Measurements from ENCODE around the gene KIAA0319L.
"Not testable (repeated sequence)": the region's sequence is repeated elsewhere in the genome, so short reads cannot be mapped to it uniquely, and the experiment has no call there.

Gene KIAA0319L

GRCh38 chr1:35463749-35464148 lies 93.5 kb downstream of the KIAA0319L start:
- DNase-seq; in situ Hi-C loops (cut with MboI; ENCODE audit: low pct_unique_long_range_greater_than_20kb, low sequenced_read_pairs): not testable (repeated sequence)

- in situ Hi-C loops (cut with MboI; ENCODE audit: low pct_unique_long_range_greater_than_20kb, low sequenced_read_pairs) = no loop called here
- no peak for DNase-seq
These were observed 94.0 kb downstream of the KIAA0319L start for GRCh38 chr1:35463232-35463631.

GRCh38 chr1:35461966-35462651 lies 95.1 kb downstream of the KIAA0319L start:
- DNase-seq = no peak
- in situ Hi-C loops (cut with MboI; ENCODE audit: low pct_unique_long_range_greater_than_20kb, low sequenced_read_pairs) = no loop called here

GRCh38 chr1:35460796-35461195 lies 96.4 kb downstream of the KIAA0319L start:
- no peak for DNase-seq
- in situ Hi-C loops (cut with MboI; ENCODE audit: low pct_unique_long_range_greater_than_20kb, low sequenced_read_pairs) = no loop called here

- in situ Hi-C loops (cut with MboI; ENCODE audit: low pct_unique_long_range_greater_than_20kb, low sequenced_read_pairs) = no loop called here
- DNase-seq = no peak
These were observed 102.6 kb downstream of the KIAA0319L start for GRCh38 chr1:35454616-35455015.

- DNase-seq = no peak
These were observed 103.0 kb downstream of the KIAA0319L start for GRCh38 chr1:35454176-35454575.

GRCh38 chr1:35453031-35453430 lies 104.2 kb downstream of the KIAA0319L start:
- DNase-seq = no peak
- in situ Hi-C loops (cut with MboI; ENCODE audit: low pct_unique_long_range_greater_than_20kb, low sequenced_read_pairs) = no loop called here

More at GRCh38 chr1:35454176-35454575, 103.0 kb downstream of the KIAA0319L start:
- in situ Hi-C loops (cut with MboI; ENCODE audit: low pct_unique_long_range_greater_than_20kb, low sequenced_read_pairs) = no loop called here

- in situ Hi-C loops (cut with MboI; ENCODE audit: low pct_unique_long_range_greater_than_20kb, low sequenced_read_pairs) = no loop called here
- peak; percentile 54 for DNase-seq
These were observed 105.0 kb downstream of the KIAA0319L start for GRCh38 chr1:35452106-35452774.

- peak; percentile 82 for DNase-seq
- in situ Hi-C loops (cut with MboI; ENCODE audit: low pct_unique_long_range_greater_than_20kb, low sequenced_read_pairs) = no loop called here
These were observed 106.1 kb downstream of the KIAA0319L start for GRCh38 chr1:35451125-35451528.

- in situ Hi-C loops (cut with MboI; ENCODE audit: low pct_unique_long_range_greater_than_20kb, low sequenced_read_pairs) = no loop called here
- no peak for DNase-seq
These were observed 107.7 kb downstream of the KIAA0319L start for GRCh38 chr1:35449334-35450008.

GRCh38 chr1:35448344-35448801 lies 108.8 kb downstream of the KIAA0319L start:
- in situ Hi-C loops (cut with MboI; ENCODE audit: low pct_unique_long_range_greater_than_20kb, low sequenced_read_pairs) = no loop called here
- no peak for DNase-seq

- no peak for DNase-seq
- in situ Hi-C loops (cut with MboI; ENCODE audit: low pct_unique_long_range_greater_than_20kb, low sequenced_read_pairs) = no loop called here
These were observed 109.9 kb downstream of the KIAA0319L start for GRCh38 chr1:35447278-35447677.

- no peak for DNase-seq
- in situ Hi-C loops (cut with MboI; ENCODE audit: low pct_unique_long_range_greater_than_20kb, low sequenced_read_pairs) = no loop called here
These were observed 112.8 kb downstream of the KIAA0319L start for GRCh38 chr1:35444519-35444774.

- in situ Hi-C loops (cut with MboI; ENCODE audit: low pct_unique_long_range_greater_than_20kb, low sequenced_read_pairs) = no loop called here
- DNase-seq = no peak
These were observed 113.3 kb downstream of the KIAA0319L start for GRCh38 chr1:35443768-35444518.

GRCh38 chr1:35442734-35443133 lies 114.5 kb downstream of the KIAA0319L start:
- in situ Hi-C loops (cut with MboI; ENCODE audit: low pct_unique_long_range_greater_than_20kb, low sequenced_read_pairs) = no loop called here
- DNase-seq = no peak

- in situ Hi-C loops (cut with MboI; ENCODE audit: low pct_unique_long_range_greater_than_20kb, low sequenced_read_pairs) = no loop called here
- no peak for DNase-seq
These were observed 115.2 kb downstream of the KIAA0319L start for GRCh38 chr1:35441926-35442579.

GRCh38 chr1:35439626-35440025 lies 117.6 kb downstream of the KIAA0319L start:
- in situ Hi-C loops (cut with MboI; ENCODE audit: low pct_unique_long_range_greater_than_20kb, low sequenced_read_pairs) = no loop called here
- no peak for DNase-seq

- in situ Hi-C loops (cut with MboI; ENCODE audit: low pct_unique_long_range_greater_than_20kb, low sequenced_read_pairs) = no loop called here
- DNase-seq = no peak
These were observed 120.0 kb downstream of the KIAA0319L start for GRCh38 chr1:35437200-35437599.

GRCh38 chr1:35436078-35436477 lies 121.1 kb downstream of the KIAA0319L start:
- in situ Hi-C loops (cut with MboI; ENCODE audit: low pct_unique_long_range_greater_than_20kb, low sequenced_read_pairs) = no loop called here

More at GRCh38 chr1:35436078-35436477, 121.1 kb downstream of the KIAA0319L start:
- DNase-seq = no peak

Measured in KBM-7 (cell line).